DOHH2 (cell line): ENCODE data around the gene FRAS1.

Experiments
- H3F3A ChIP-seq: fragments of 200-600 bp; sonication (generic), shearing (Covaris generic); 2 replicates; pipeline ENCODE4 v1.6.0; 2016; ENCODE audit warnings: antibody characterized with exemption, mild to moderate bottlenecking; ENCODE audit not compliant: control insufficient read depth, insufficient read depth
- H3K27ac ChIP-seq: fragments of 200-600 bp; sonication (generic); 2 replicates; pipeline ENCODE4 v1.5.1; 2014; ENCODE audit warnings: low read depth, mild to moderate bottlenecking, low read length, moderate library complexity
- H3K27me3 ChIP-seq: fragments of 200-600 bp; sonication (generic); 2 replicates; pipeline ENCODE4 v1.6.1; 2014; ENCODE audit warnings: mild to moderate bottlenecking, low read length, mixed read lengths; ENCODE audit not compliant: control insufficient read depth
- H3K36me3 ChIP-seq: fragments of 200-600 bp; sonication (generic); 2 replicates; pipeline ENCODE4 v1.6.1; 2014; ENCODE audit warnings: mild to moderate bottlenecking, low read length, moderate library complexity, mixed read lengths; ENCODE audit not compliant: control insufficient read depth
- H3K4me1 ChIP-seq: fragments of 200-600 bp; sonication (generic); 2 replicates; pipeline ENCODE4 v1.6.1; 2014; ENCODE audit warnings: mild to moderate bottlenecking, low read length, mixed read lengths; ENCODE audit not compliant: control insufficient read depth
- H3K4me2 ChIP-seq: fragments of 200-600 bp; sonication (generic); 2 replicates; pipeline ENCODE4 v1.6.0; 2014; ENCODE audit warnings: mild to moderate bottlenecking, low read length, moderate library complexity
- H3K4me3 ChIP-seq: fragments of 200-600 bp; sonication (generic); 2 replicates; pipeline ENCODE4 v1.5.1; 2014; ENCODE audit warnings: mild to moderate bottlenecking, low read length, mixed read lengths
- H3K79me2 ChIP-seq: fragments of 200-600 bp; sonication (generic); 2 replicates; pipeline ENCODE4 v1.6.1; 2014; ENCODE audit warnings: mild to moderate bottlenecking, low read length, mixed read lengths; ENCODE audit not compliant: control insufficient read depth
- H3K9me2 ChIP-seq: fragments of 200-600 bp; sonication (generic); replicated peaks from 2 replicates; pipeline ENCODE4 v1.6.1; 2014; ENCODE audit warnings: mild to moderate bottlenecking, low read length, mixed read lengths; ENCODE audit not compliant: control insufficient read depth
- H3K9me3 ChIP-seq: fragments of 200-600 bp; sonication (generic); 2 replicates; pipeline ENCODE4 v1.6.1; 2014; ENCODE audit warnings: antibody characterized with exemption, low read length, mixed read lengths; ENCODE audit not compliant: control insufficient read depth, insufficient read depth
- H4K20me1 ChIP-seq: fragments of 200-600 bp; sonication (generic); 2 replicates; pipeline ENCODE4 v1.6.0; 2014; ENCODE audit warnings: low read depth, mild to moderate bottlenecking, antibody characterized with exemption, low read length, moderate library complexity; ENCODE audit not compliant: control insufficient read depth, insufficient read depth
- CTCF ChIP-seq: fragments of 200-600 bp; sonication (generic); IDR thresholded peaks from one replicate; pipeline ENCODE4 v1.5.1; 2014; ENCODE audit warnings: antibody characterized with exemption, mild to moderate bottlenecking, low read depth, low read length; ENCODE audit not compliant: poor library complexity, severe bottlenecking
- EZH2phosphoT487 ChIP-seq: fragments of 200-600 bp; sonication (generic); IDR thresholded peaks from 2 replicates; pipeline ENCODE4 v1.6.1; 2017; ENCODE audit warnings: borderline replicate concordance, mild to moderate bottlenecking, antibody characterized with exemption, low read length, moderate library complexity, mixed read lengths

Gene FRAS1

GRCh38 chr4:78038704-78039103, 18.4 kb upstream of the FRAS1 start:
- H3F3A ChIP-seq = no peaks in the 10 kb centered on the region
- H3K4me1 ChIP-seq = no peaks in the 10 kb centered on the region

GRCh38 chr4:78039678-78040077, 17.4 kb upstream of the FRAS1 start:
- Histone ChIP-seq H3F3A (no peaks in the 10 kb centered on the region), H3K9me2 (no peaks in the 10 kb centered on the region), H3K79me2 (no peaks in the 10 kb centered on the region), H3K4me1 (no peaks in the 10 kb centered on the region), H3K9me3 (no peaks in the 10 kb centered on the region), H3K27ac (no peak overlapping the region), H3K36me3 (no peaks in the 10 kb centered on the region), H4K20me1 (no peaks in the 10 kb centered on the region), H3K27me3 (no peaks in the 10 kb centered on the region), H3K4me2 (no peak overlapping the region), H3K4me3 (no peak overlapping the region)
- TF ChIP-seq CTCF = no peak
- no peak for TF ChIP-seq EZH2phosphoT487

More at GRCh38 chr4:78038704-78039103, 18.4 kb upstream of the FRAS1 start:
- Histone ChIP-seq H3K27ac (no peak overlapping the region), H3K9me3 (no peaks in the 10 kb centered on the region), H3K36me3 (no peaks in the 10 kb centered on the region), H3K27me3 (no peaks in the 10 kb centered on the region), H3K4me2 (no peak overlapping the region), H3K9me2 (no peaks in the 10 kb centered on the region), H4K20me1 (no peaks in the 10 kb centered on the region), H3K79me2 (no peaks in the 10 kb centered on the region), H3K4me3 (no peak overlapping the region)
- no peak for TF ChIP-seq CTCF
- TF ChIP-seq EZH2phosphoT487 = no peak

DNA sequence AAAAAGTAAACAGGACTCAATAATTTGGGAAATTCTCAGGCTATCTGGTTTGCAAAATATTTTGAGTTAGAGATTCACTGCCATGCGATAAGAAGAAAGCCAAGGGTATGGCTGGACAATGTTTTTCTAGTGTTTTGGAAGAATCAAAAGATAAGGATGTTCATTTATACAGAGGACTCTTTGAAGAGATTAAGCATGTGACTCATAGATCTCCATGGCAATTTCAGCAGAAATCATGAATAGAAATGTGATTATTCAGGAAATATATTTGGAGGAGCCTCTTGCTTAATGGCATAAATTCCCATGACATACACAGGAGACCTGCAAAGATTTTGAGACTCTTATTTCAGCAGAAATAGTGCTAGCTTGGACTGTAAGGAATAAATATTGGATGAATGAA, 16.7 kb upstream of the FRAS1 start:
- no peak overlapping the region for H3K27ac ChIP-seq

More for the DNA sequence above, 16.7 kb upstream of the FRAS1 start:
- Histone ChIP-seq H3K9me2 (no peaks in the 10 kb centered on the region), H3K4me1 (no peaks in the 10 kb centered on the region), H3K9me3 (no peaks in the 10 kb centered on the region), H4K20me1 (no peaks in the 10 kb centered on the region), H3K4me3 (no peak overlapping the region), H3K79me2 (no peaks in the 10 kb centered on the region), H3F3A (no peaks in the 10 kb centered on the region), H3K27me3 (no peaks in the 10 kb centered on the region), H3K4me2 (no peak overlapping the region), H3K36me3 (no peaks in the 10 kb centered on the region)
- no peak for TF ChIP-seq CTCF
- TF ChIP-seq EZH2phosphoT487 = no peak
